NCI-H2029 (cell line): ENCODE data around the gene TCN2.
"Not testable (repeated sequence)": the region's sequence is repeated elsewhere in the genome, so short reads cannot be mapped to it uniquely, and the experiment has no call there.

Experiments used
- DNase-seq: peaks from one replicate; lab custom pipeline; 2025; lab: John Stamatoyannopoulos, UW

Gene TCN2

GRCh38 chr22:30578481-30578880 lies 28.5 kb upstream of the TCN2 start:
- DNase-seq = no peak

GRCh38 chr22:30580896-30581295 lies 26.1 kb upstream of the TCN2 start:
- DNase-seq = no peak

GRCh38 chr22:30582051-30582450 lies 24.9 kb upstream of the TCN2 start:
- DNase-seq = no peak

GRCh38 chr22:30582788-30583545 lies 24.0 kb upstream of the TCN2 start:
- no peak for DNase-seq

- no peak for DNase-seq
Observed at GRCh38 chr22:30584441-30584840, 22.5 kb upstream of the TCN2 start.

- DNase-seq = no peak
Observed at GRCh38 chr22:30586414-30586813, 20.6 kb upstream of the TCN2 start.

- no peak for DNase-seq
Observed at GRCh38 chr22:30591191-30591587, 15.8 kb upstream of the TCN2 start.

- peak; percentile 97 for DNase-seq
Observed at GRCh38 chr22:30591588-30592359, 15.2 kb upstream of the TCN2 start, which contains the start of gene PES1. Gene PES1 (minus strand): TSS chr22:30591910. CDS start chr22:30591833, 77 bp downstream.

- DNase-seq = not testable (repeated sequence)
Observed at GRCh38 chr22:30592360-30592713, 14.6 kb upstream of the TCN2 start.

GRCh38 chr22:30596199-30596598 lies 10.8 kb upstream of the TCN2 start:
- no peak for DNase-seq

- DNase-seq = no peak
Observed at GRCh38 chr22:30596886-30597285, 10.1 kb upstream of the TCN2 start.

- no peak for DNase-seq
Observed at GRCh38 chr22:30598986-30599385, 8.0 kb upstream of the TCN2 start.

GRCh38 chr22:30600921-30601320 lies 6.1 kb upstream of the TCN2 start:
- DNase-seq = no peak

GRCh38 chr22:30601464-30601863 lies 5.5 kb upstream of the TCN2 start:
- no peak for DNase-seq

- no peak for DNase-seq
Observed at GRCh38 chr22:30602049-30602448, 4.9 kb upstream of the TCN2 start.

GRCh38 chr22:30603801-30604200 lies 3.2 kb upstream of the TCN2 start:
- no peak for DNase-seq

- no peak for DNase-seq
Observed at GRCh38 chr22:30604723-30605122, 2.3 kb upstream of the TCN2 start.

GRCh38 chr22:30605449-30606110 lies 1.4 kb upstream of the TCN2 start:
- DNase-seq = peak; percentile 48

- no peak for DNase-seq
Observed at GRCh38 chr22:30607300-30607930, 441 bp downstream of the TCN2 start.

- no peak for DNase-seq
Observed at GRCh38 chr22:30607939-30608338, 965 bp downstream of the TCN2 start.

- no peak for DNase-seq
Observed at GRCh38 chr22:30609260-30610185, 2.5 kb downstream of the TCN2 start.
